WERI-Rb-1 (cell line): ENCODE data around the gene CCDC57.

ENCODE experiments used
- DNase-seq: peaks from one replicate; pipeline ENCODE4 v3.0.0-alpha.2; 2020
- H3K27ac ChIP-seq: fragments of 250-450 bp; sonication (Bioruptor Pico); 2 replicates; pipeline ENCODE4 v1.5.1; 2020; ENCODE audit warnings: mild to moderate bottlenecking, moderate library complexity
- H3K27me3 ChIP-seq: fragments of 250-450 bp; sonication (Bioruptor Pico); 2 replicates; pipeline ENCODE4 v1.5.1; 2021; ENCODE audit warnings: mild to moderate bottlenecking, low read depth, moderate library complexity; ENCODE audit not compliant: insufficient read depth, severe bottlenecking
- H3K36me3 ChIP-seq: fragments of 250-450 bp; sonication (Bioruptor Pico); 2 replicates; pipeline ENCODE4 v1.5.1; 2020; ENCODE audit warnings: mild to moderate bottlenecking, moderate library complexity
- H3K4me3 ChIP-seq: 2 replicates; pipeline ENCODE4 v1.5.1; 2011; ENCODE audit warnings: low read depth, mild to moderate bottlenecking, control low read depth, low read length
- H3K9me3 ChIP-seq: fragments of 250-450 bp; sonication (Bioruptor Pico); 2 replicates; pipeline ENCODE4 v1.5.1; 2021; ENCODE audit warnings: mild to moderate bottlenecking, moderate library complexity; ENCODE audit not compliant: severe bottlenecking
- CTCF ChIP-seq: IDR thresholded peaks from 2 replicates; pipeline ENCODE4 v1.5.1; 2011; ENCODE audit warnings: low read depth, mild to moderate bottlenecking, control low read depth, inconsistent platforms, low read length

CCDC57 gene

GRCh38 chr17:82152556-82153294 is 59.9 kb downstream of the CCDC57 start:
- Histone ChIP-seq H3K4me3 (no peak overlapping the region), H3K36me3 (peaks cover 27% of the 10 kb centered on the region), H3K27me3 (no peaks in the 10 kb centered on the region), H3K27ac (peak overlapping the region; percentile 34), H3K9me3 (no peaks in the 10 kb centered on the region)
- TF ChIP-seq CTCF: no peak
- no peak for DNase-seq

- H3K36me3 ChIP-seq: peaks cover 23% of the 10 kb centered on the region
- H3K27ac ChIP-seq: peak overlapping the region; percentile 24; the same call in 1 of the 2 replicates
- no peaks in the 10 kb centered on the region for H3K9me3 ChIP-seq
- H3K4me3 ChIP-seq: no peak overlapping the region
- no peaks in the 10 kb centered on the region for H3K27me3 ChIP-seq
- no peak for DNase-seq
- no peak for TF ChIP-seq CTCF
Measured at GRCh38 chr17:82152114-82152513, 60.5 kb downstream of the CCDC57 start.

- Histone ChIP-seq H3K36me3 (peaks cover 18% of the 10 kb centered on the region), H3K4me3 (no peak overlapping the region), H3K27me3 (no peaks in the 10 kb centered on the region), H3K9me3 (no peaks in the 10 kb centered on the region), H3K27ac (no peak overlapping the region)
- DNase-seq: no peak
- no peak for TF ChIP-seq CTCF
Measured at GRCh38 chr17:82151106-82151957, 61.3 kb downstream of the CCDC57 start.

GRCh38 chr17:82149401-82150099 is 63.1 kb downstream of the CCDC57 start:
- H3K9me3 ChIP-seq: no peaks in the 10 kb centered on the region
- DNase-seq: no peak
- no peak for TF ChIP-seq CTCF

GRCh38 chr17:82148997-82149396 is 63.6 kb downstream of the CCDC57 start:
- DNase-seq: no peak
- no peak for TF ChIP-seq CTCF
- H3K27me3 ChIP-seq: no peaks in the 10 kb centered on the region

More at GRCh38 chr17:82149401-82150099, 63.1 kb downstream of the CCDC57 start:
- peaks cover 20% of the 10 kb centered on the region for H3K36me3 ChIP-seq
- no peak overlapping the region for H3K27ac ChIP-seq
- no peaks in the 10 kb centered on the region for H3K27me3 ChIP-seq
- H3K4me3 ChIP-seq: no peak overlapping the region

More at GRCh38 chr17:82148997-82149396, 63.6 kb downstream of the CCDC57 start:
- Histone ChIP-seq H3K4me3 (no peak overlapping the region), H3K9me3 (no peaks in the 10 kb centered on the region), H3K36me3 (peaks cover 17% of the 10 kb centered on the region), H3K27ac (no peak overlapping the region)
